Neural cell (in vitro differentiated cells): ENCODE results near the gene ANKRD33B. TPM values are rescaled to one million over a fixed set of nuclear protein-coding genes. Genes with fewer than 3 reads are reported as not detected.

ENCODE experiments used
- H2AFZ ChIP-seq: fragments of 200-600, 300-800 bp; sonication (generic), shearing (Covaris generic); 2 replicates; pipeline ENCODE4 v1.6.0; 2014; ENCODE audit warnings: low read depth, mild to moderate bottlenecking, antibody characterized with exemption, low read length, moderate library complexity
- H3F3A ChIP-seq: fragments of 200-600 bp; shearing (Covaris generic); 2 replicates; pipeline ENCODE4 v1.6.1; 2016; ENCODE audit warnings: mild to moderate bottlenecking, moderate library complexity, mixed read lengths, antibody characterized with exemption, low read length; ENCODE audit not compliant: insufficient read depth, poor library complexity, severe bottlenecking
- H3K27ac ChIP-seq: fragments of 200-600, 300-800 bp; sonication (generic), shearing (Covaris generic); 2 replicates; pipeline ENCODE4 v1.5.1; 2014; ENCODE audit warnings: mild to moderate bottlenecking, low read length, moderate library complexity
- H3K27me3 ChIP-seq: fragments of 300-800, 200-600 bp; sonication (generic), shearing (Covaris generic); 2 replicates; pipeline ENCODE4 v1.6.0; 2014; ENCODE audit warnings: mild to moderate bottlenecking, low read depth, low read length, moderate library complexity; ENCODE audit not compliant: insufficient read depth
- H3K36me3 ChIP-seq: fragments of 300-800, 200-600 bp; sonication (generic), shearing (Covaris generic); 2 replicates; pipeline ENCODE4 v1.5.1; 2014; ENCODE audit warnings: mild to moderate bottlenecking, antibody characterized with exemption, low read length, moderate library complexity; ENCODE audit not compliant: insufficient read depth
- H3K4me2 ChIP-seq: fragments of 300-800, 200-600 bp; sonication (generic), shearing (Covaris generic); 2 replicates; pipeline ENCODE4 v1.6.0; 2014; ENCODE audit warnings: mild to moderate bottlenecking, low read length
- H3K4me3 ChIP-seq: fragments of 300-800, 200-600 bp; sonication (generic), shearing (Covaris generic); 2 replicates; pipeline ENCODE4 v1.5.1; 2014; ENCODE audit warnings: mild to moderate bottlenecking, low read length, moderate library complexity
- H3K79me2 ChIP-seq: fragments of 200-600 bp; shearing (Covaris generic); replicated peaks from 2 replicates; pipeline ENCODE4 v1.6.0; 2014; ENCODE audit warnings: mild to moderate bottlenecking, low read length, moderate library complexity; ENCODE audit not compliant: insufficient read depth
- H3K9ac ChIP-seq: fragments of 300-800, 200-600 bp; sonication (generic), shearing (Covaris generic); 2 replicates; pipeline ENCODE4 v1.6.1; 2016; ENCODE audit warnings: mild to moderate bottlenecking, low read length, mixed read lengths
- H3K9me2 ChIP-seq: fragments of 200-600 bp; shearing (Covaris generic); 2 replicates; pipeline ENCODE4 v1.6.1; 2016; ENCODE audit warnings: mild to moderate bottlenecking, low read length, mixed read lengths; ENCODE audit not compliant: insufficient read depth
- H3K9me3 ChIP-seq: fragments of 200-600, 300-800 bp; sonication (generic), shearing (Covaris generic); 2 replicates; pipeline ENCODE4 v1.6.1; 2016; ENCODE audit warnings: mild to moderate bottlenecking, mixed run types, low read length, moderate library complexity, mixed read lengths
- H4K20me1 ChIP-seq: fragments of 200-600 bp; shearing (Covaris generic); 2 replicates; pipeline ENCODE4 v1.6.1; 2016; ENCODE audit warnings: mild to moderate bottlenecking, mixed run types; ENCODE audit not compliant: insufficient read depth
- CTCF ChIP-seq: fragments of 450-650 bp; IDR thresholded peaks from 2 replicates; pipeline ENCODE4 v1.5.1; 2014; ENCODE audit warnings: antibody characterized with exemption, mild to moderate bottlenecking, moderate library complexity; ENCODE audit not compliant: poor library complexity, severe bottlenecking
- EP300 ChIP-seq: fragments of 450-650 bp; conservative IDR thresholded peaks from 2 replicates; pipeline ENCODE4 v1.6.1; 2014; ENCODE audit warnings: antibody characterized with exemption, mild to moderate bottlenecking, moderate library complexity; ENCODE audit not compliant: poor library complexity, severe bottlenecking
- EZH2 ChIP-seq: fragments of 200-600, 300-800 bp; shearing (Covaris generic), sonication (generic); IDR thresholded peaks from 2 replicates; pipeline ENCODE4 v1.6.1; 2014; ENCODE audit warnings: antibody characterized with exemption, low read length, borderline replicate concordance, mild to moderate bottlenecking; ENCODE audit not compliant: insufficient read depth, poor library complexity, severe bottlenecking
- MXI1 ChIP-seq: fragments of 450-650 bp; conservative IDR thresholded peaks from 2 replicates; pipeline ENCODE4 v1.6.1; 2014; ENCODE audit warnings: antibody characterized with exemption, mild to moderate bottlenecking; ENCODE audit not compliant: poor library complexity, severe bottlenecking
- POLR2AphosphoS5 ChIP-seq: IDR thresholded peaks from 2 replicates; pipeline ENCODE4 v1.6.1; 2012
- RAD21 ChIP-seq: fragments of 450-650 bp; conservative IDR thresholded peaks from 2 replicates; pipeline ENCODE4 v1.6.1; 2014; ENCODE audit warnings: antibody characterized with exemption, mild to moderate bottlenecking, moderate library complexity
- REST ChIP-seq: IDR thresholded peaks from 2 replicates; pipeline ENCODE4 v1.6.1; 2012; ENCODE audit warnings: borderline replicate concordance
- SMC3 ChIP-seq: fragments of 450-650 bp; conservative IDR thresholded peaks from 2 replicates; pipeline ENCODE4 v1.6.1; 2014; ENCODE audit warnings: antibody characterized with exemption, mild to moderate bottlenecking, moderate library complexity; ENCODE audit not compliant: poor library complexity
- TAF1 ChIP-seq: IDR thresholded peaks from 2 replicates; pipeline ENCODE4 v1.6.1; 2012; ENCODE audit warnings: low read depth
- polyA plus RNA-seq: library from polyadenylated mRNA; depleted of rRNA; stranded (reverse); fragments of >200 nt; gene quantifications from 2 replicates; pipeline ENCODE4 v1.2.3, GENCODE V29; 2014

The ANKRD33B gene
- polyA plus RNA-seq, 1 donor from 2014 or later = not detected

GRCh38 chr5:10655161-10655971 is 91.5 kb downstream of the ANKRD33B start:
- H3K79me2 ChIP-seq = no peaks in the 10 kb centered on the region
- no peak overlapping the region for H3K4me2 ChIP-seq
- no peaks in the 10 kb centered on the region for H3K27me3 ChIP-seq
- no peak overlapping the region for H3K9ac ChIP-seq
- H3K4me3 ChIP-seq = no peak overlapping the region
- H3F3A ChIP-seq = no peaks in the 10 kb centered on the region
- no peaks in the 10 kb centered on the region for H4K20me1 ChIP-seq
- no peak overlapping the region for H2AFZ ChIP-seq
- no peak for TF ChIP-seq TAF1
- TF ChIP-seq EZH2 = no peak
- no peak for TF ChIP-seq MXI1
- no peak for TF ChIP-seq SMC3
- TF ChIP-seq RAD21 = no peak
- no peak for TF ChIP-seq POLR2AphosphoS5
- TF ChIP-seq CTCF = no peak
- no peak for TF ChIP-seq EP300
- TF ChIP-seq REST = no peak
- no peaks in the 10 kb centered on the region for H3K9me2 ChIP-seq
- H3K27ac ChIP-seq = no peak overlapping the region
- peaks cover 3% of the 10 kb centered on the region for H3K9me3 ChIP-seq
- H3K36me3 ChIP-seq = no peaks in the 10 kb centered on the region

- H3K9me3 ChIP-seq = peaks cover 3% of the 10 kb centered on the region
- H2AFZ ChIP-seq = no peak overlapping the region
- no peak overlapping the region for H3K27ac ChIP-seq
- H3K4me3 ChIP-seq = no peak overlapping the region
- H3K36me3 ChIP-seq = no peaks in the 10 kb centered on the region
- TF ChIP-seq REST = no peak
- no peak for TF ChIP-seq TAF1
- no peak for TF ChIP-seq RAD21
- no peak for TF ChIP-seq EP300
- no peak for TF ChIP-seq EZH2
- TF ChIP-seq SMC3 = no peak
- no peak for TF ChIP-seq MXI1
- no peak for TF ChIP-seq CTCF
- TF ChIP-seq POLR2AphosphoS5 = no peak
- H3K9ac ChIP-seq = no peak overlapping the region
- no peaks in the 10 kb centered on the region for H3K9me2 ChIP-seq
- H3K79me2 ChIP-seq = no peaks in the 10 kb centered on the region
- H3F3A ChIP-seq = no peaks in the 10 kb centered on the region
- H3K4me2 ChIP-seq = no peak overlapping the region
- H4K20me1 ChIP-seq = no peaks in the 10 kb centered on the region
- H3K27me3 ChIP-seq = no peaks in the 10 kb centered on the region
These were observed 92.3 kb downstream of the ANKRD33B start for GRCh38 chr5:10655972-10656830.
